ENCODE measurements around the gene DHX8. TPM values are rescaled to one million over a fixed set of nuclear protein-coding genes. Genes with fewer than 3 reads are reported as not detected.

DHX8 gene
- total and polyA plus RNA-seq, 2 of the 8 experiments (the other 6 are each of a cell fraction or from before 2014, with no cell fraction given): 30.5 to 59.4 TPM

DNA sequence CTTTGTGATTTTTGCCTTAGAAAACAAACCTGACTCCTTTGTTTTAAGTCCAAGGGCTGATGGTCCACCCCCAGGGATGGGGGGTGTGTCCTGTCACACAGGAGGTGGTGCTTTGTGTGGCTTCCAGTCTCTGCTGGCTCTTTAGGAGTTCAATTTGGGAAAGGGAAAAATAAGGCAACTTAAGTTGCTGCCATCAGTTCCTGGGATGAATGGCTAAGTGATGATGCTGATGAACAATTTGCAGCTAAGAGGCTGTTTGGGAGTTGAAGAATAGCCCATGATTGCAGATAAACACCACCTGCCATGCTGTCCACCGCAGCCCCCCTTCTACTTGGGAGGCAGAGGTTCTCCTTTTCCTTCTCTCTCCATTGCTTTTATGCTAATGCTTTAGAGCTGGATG, 44.7 kb upstream of the DHX8 start:
- H4K5ac ChIP-seq (ENCODE audit: insufficient read length, low read depth, low read length): no peak overlapping the region
- no peak overlapping the region for H4K91ac ChIP-seq (replicated peaks; ENCODE audit: insufficient read length, low read length)
- POLR2A ChIA-PET (ENCODE audit: partially characterized antibody): interaction anchor here (2.4 kb wide), 1 partner anchor 71 kb away, joined by 10 read pairs; no protein-coding TSS in a partner anchor
- no peak overlapping the region for H3K27ac ChIP-seq (ENCODE audit: low read depth, low read length)
- no peak overlapping the region for H4K8ac ChIP-seq (ENCODE audit: extremely low read depth, insufficient read depth, low read length)
- H3K9me3 ChIP-seq (ENCODE audit: insufficient read depth in 2 of 2, low read depth in 1 of 2, low read length in 1 of 2): no peaks in the 10 kb centered on the region
- no peak overlapping the region for H3K4ac ChIP-seq (replicated peaks; ENCODE audit: insufficient read length, low read depth, low read length)
- no peak overlapping the region for H3K18ac ChIP-seq (ENCODE audit: extremely low read depth, low read length)
- CTCF ChIA-PET (ENCODE audit: partially characterized antibody): interaction anchor here (1.3 to 3.0 kb wide), 2 partner anchors 11 to 45 kb away, joined by 3 to 10 read pairs; partner anchors contain the start of gene DHX8
- no peaks in the 10 kb centered on the region for H3K36me3 ChIP-seq (ENCODE audit: control insufficient read depth in 2 of 4, insufficient read depth in 4 of 4, low read length in 3 of 4)
- no peaks in the 10 kb centered on the region for H3K27me3 ChIP-seq (replicated peaks in 1 of 4; ENCODE audit: control insufficient read depth in 3 of 4, extremely low read depth in 1 of 4, insufficient read depth in 3 of 4, low read length in 3 of 4)
- TF ChIP-seq GABPA (IDR thresholded peaks at IDR 0.05; ENCODE audit: borderline replicate concordance, insufficient read depth, low read length): no peak
- TF ChIP-seq, protein P1, sequence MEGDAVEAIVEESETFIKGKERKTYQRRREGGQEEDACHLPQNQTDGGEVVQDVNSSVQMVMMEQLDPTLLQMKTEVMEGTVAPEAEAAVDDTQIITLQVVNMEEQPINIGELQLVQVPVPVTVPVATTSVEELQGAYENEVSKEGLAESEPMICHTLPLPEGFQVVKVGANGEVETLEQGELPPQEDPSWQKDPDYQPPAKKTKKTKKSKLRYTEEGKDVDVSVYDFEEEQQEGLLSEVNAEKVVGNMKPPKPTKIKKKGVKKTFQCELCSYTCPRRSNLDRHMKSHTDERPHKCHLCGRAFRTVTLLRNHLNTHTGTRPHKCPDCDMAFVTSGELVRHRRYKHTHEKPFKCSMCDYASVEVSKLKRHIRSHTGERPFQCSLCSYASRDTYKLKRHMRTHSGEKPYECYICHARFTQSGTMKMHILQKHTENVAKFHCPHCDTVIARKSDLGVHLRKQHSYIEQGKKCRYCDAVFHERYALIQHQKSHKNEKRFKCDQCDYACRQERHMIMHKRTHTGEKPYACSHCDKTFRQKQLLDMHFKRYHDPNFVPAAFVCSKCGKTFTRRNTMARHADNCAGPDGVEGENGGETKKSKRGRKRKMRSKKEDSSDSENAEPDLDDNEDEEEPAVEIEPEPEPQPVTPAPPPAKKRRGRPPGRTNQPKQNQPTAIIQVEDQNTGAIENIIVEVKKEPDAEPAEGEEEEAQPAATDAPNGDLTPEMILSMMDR (IDR thresholded peaks at IDR 0.05; ENCODE audit: control extremely low read depth in 1 of 3, insufficient read depth in 1 of 3, low read depth in 1 of 3, low read length in 3 of 3): no peak
- H2BK20ac ChIP-seq (ENCODE audit: low read length): no peak overlapping the region
- no peak overlapping the region for H2AK5ac ChIP-seq (ENCODE audit: low read depth, low read length)
- no peaks in the 10 kb centered on the region for H4K20me1 ChIP-seq (replicated peaks in 1 of 2; ENCODE audit: control insufficient read depth in 1 of 2, insufficient read depth in 2 of 2, low read length in 2 of 2)
- no peak overlapping the region for H3K23ac ChIP-seq (ENCODE audit: insufficient read length)
- no peaks in the 10 kb centered on the region for H3K23me2 ChIP-seq (ENCODE audit: low read depth, low read length)
- H2BK15ac ChIP-seq (ENCODE audit: low read length): no peak overlapping the region
- H3K79me2 ChIP-seq (ENCODE audit: control insufficient read depth in 1 of 2, insufficient read depth in 2 of 2, low read length in 2 of 2): no peaks in the 10 kb centered on the region
- no peak overlapping the region for H3K4me2 ChIP-seq (ENCODE audit: insufficient read depth in 1 of 2, low read depth in 2 of 2, low read length in 2 of 2)
- 80% methylated on average over 1 of the region's 1 CpG; no CpG with 5 or more reads in 1 of the 2 experiments for WGBS, 2 experiments (ENCODE audit: extremely low coverage in 1 of 2, insufficient coverage in 1 of 2, insufficient read length in 1 of 2, insufficient replicate concordance in 2 of 2, low coverage in 1 of 2, low lambda C conversion rate in 2 of 2, missing lambda C conversion rate in 1 of 2)
- no peak overlapping the region for H2BK5ac ChIP-seq (ENCODE audit: low read depth, low read length)
- no peak overlapping the region for H2BK120ac ChIP-seq (replicated peaks; ENCODE audit: low read depth, low read length)
- H3K4me1 ChIP-seq (replicated peaks in 1 of 4; ENCODE audit: control insufficient read depth in 3 of 4, insufficient read depth in 4 of 4, low read length in 3 of 4): peaks cover 0 to 2% (median 0%) of the 10 kb centered on the region in 4 experiments; a peak in 3 of 7 replicates
- no peak overlapping the region for H3K9ac ChIP-seq (replicated peaks in 1 of 4; ENCODE audit: extremely low read depth in 1 of 4, low read depth in 3 of 4, low read length in 3 of 4)
- peak overlapping the region; percentile 10; the same call in 1 of the 2 replicates for H2AFZ ChIP-seq (ENCODE audit: low read length)
- no peak overlapping the region for H2BK12ac ChIP-seq (ENCODE audit: low read depth, low read length)
- no peak overlapping the region for H3K14ac ChIP-seq (ENCODE audit: insufficient read length)
- no peak overlapping the region for H3K56ac ChIP-seq (replicated peaks; ENCODE audit: insufficient read length, low read depth, low read length)
- H3K4me3 ChIP-seq (ENCODE audit: extremely low read depth in 1 of 4, insufficient read depth in 2 of 4, low read depth in 3 of 4, low read length in 4 of 4): no peak overlapping the region
- no peak for DNase-seq (ENCODE audit: low read depth in 1 of 2, low spot score in 2 of 2)
- no peaks in the 10 kb centered on the region for H3K79me1 ChIP-seq (ENCODE audit: low read depth, low read length)
- peak; percentile 39 for FAIRE-seq

Measured in H1 (cell line).